Testis (tissue), 2 donors: ENCODE data around the gene SMAD6.

Experiments
- POLR2A ChIP-seq: fragments of 450-650 bp; IDR thresholded peaks from one replicate; pipeline ENCODE4 v1.6.1; 2017; ENCODE audit warnings: antibody characterized with exemption, mild to moderate bottlenecking, moderate library complexity
- TF ChIP-seq, protein P1 (sequence below), 3 experiments: fragments of 450-650 bp in 2 of 3; fragments of 200-600 bp in 1 of 3; sonication (generic) in 1 of 3; IDR thresholded peaks; one replicate each; pipeline ENCODE4 v1.5.1; 2016 to 2019; ENCODE audit warnings: antibody characterized with exemption in 3 of 3, mild to moderate bottlenecking in 2 of 3, moderate library complexity in 1 of 3

DNA sequence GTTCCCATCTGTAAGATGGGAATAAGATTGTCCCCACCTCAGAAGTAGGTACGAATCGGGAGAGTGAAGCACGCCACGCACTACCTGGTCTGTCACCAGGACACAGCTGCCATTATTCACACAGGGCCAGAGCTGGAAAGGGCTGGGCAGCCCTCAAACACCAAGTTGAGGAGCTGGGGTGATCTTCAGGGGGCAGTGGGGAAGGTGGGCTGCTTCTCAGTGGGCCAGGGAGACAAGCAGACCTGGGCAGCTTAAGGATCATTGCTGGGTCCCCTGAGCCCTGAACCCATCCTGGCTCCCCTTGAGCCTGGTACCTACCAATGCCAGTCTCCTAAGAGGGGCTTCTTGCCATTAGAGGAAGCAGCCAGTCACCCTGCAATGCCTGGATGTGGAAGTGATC lies 82.1 kb downstream of the SMAD6 start:
- no peak for TF ChIP-seq POLR2A
- TF ChIP-seq, protein P1, sequence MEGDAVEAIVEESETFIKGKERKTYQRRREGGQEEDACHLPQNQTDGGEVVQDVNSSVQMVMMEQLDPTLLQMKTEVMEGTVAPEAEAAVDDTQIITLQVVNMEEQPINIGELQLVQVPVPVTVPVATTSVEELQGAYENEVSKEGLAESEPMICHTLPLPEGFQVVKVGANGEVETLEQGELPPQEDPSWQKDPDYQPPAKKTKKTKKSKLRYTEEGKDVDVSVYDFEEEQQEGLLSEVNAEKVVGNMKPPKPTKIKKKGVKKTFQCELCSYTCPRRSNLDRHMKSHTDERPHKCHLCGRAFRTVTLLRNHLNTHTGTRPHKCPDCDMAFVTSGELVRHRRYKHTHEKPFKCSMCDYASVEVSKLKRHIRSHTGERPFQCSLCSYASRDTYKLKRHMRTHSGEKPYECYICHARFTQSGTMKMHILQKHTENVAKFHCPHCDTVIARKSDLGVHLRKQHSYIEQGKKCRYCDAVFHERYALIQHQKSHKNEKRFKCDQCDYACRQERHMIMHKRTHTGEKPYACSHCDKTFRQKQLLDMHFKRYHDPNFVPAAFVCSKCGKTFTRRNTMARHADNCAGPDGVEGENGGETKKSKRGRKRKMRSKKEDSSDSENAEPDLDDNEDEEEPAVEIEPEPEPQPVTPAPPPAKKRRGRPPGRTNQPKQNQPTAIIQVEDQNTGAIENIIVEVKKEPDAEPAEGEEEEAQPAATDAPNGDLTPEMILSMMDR (IDR thresholded peaks at IDR 0.05), result no peak
